ENCODE measurements around the gene MALAT1. TPM values are rescaled to one million over a fixed set of nuclear protein-coding genes. Genes with fewer than 3 reads are reported as not detected.
A peak's percentile ranks its signal among the peaks of the same experiment; 100 is the strongest.

The MALAT1 gene
- total RNA-seq, 1 experiment from 2014 or later = 6,000 TPM

- no peak for ATAC-seq
- peak overlapping the region; percentile 85 for H3K4me2 ChIP-seq (ENCODE audit: low read length)
- H3K9me2 ChIP-seq (ENCODE audit: insufficient read depth) = no peaks in the 10 kb centered on the region
- DNase-seq (ENCODE audit: low read depth, low spot score) = no peak
- peak overlapping the region; percentile 98; the same call in 1 of the 2 replicates for H3K27ac ChIP-seq (ENCODE audit: low read depth, low read length)
- peak overlapping the region; percentile 57 to 79 for H3K4me3 ChIP-seq (replicated peaks in 1 of 2; ENCODE audit: low read depth in 1 of 2, low read length in 2 of 2)
- intact Hi-C loops (cut with micrococcal nuclease) = no loop called here
- H3K79me2 ChIP-seq (ENCODE audit: insufficient read depth, low read length) = peaks cover 91% of the 10 kb centered on the region
- CTCF ChIA-PET = interaction anchor here (0.9 to 1.3 kb wide), 3 partner anchors 10 to 227 kb away, joined by 3 read pairs; no protein-coding TSS in a partner anchor
- RAD21 ChIA-PET (ENCODE audit: low non-redundant PET in 1 of 2, low total read pairs in 2 of 2, uncharacterized antibody in 2 of 2, unreplicated experiment in 2 of 2) = no interaction called here
- TF ChIP-seq POLR2AphosphoS5 (IDR thresholded peaks at IDR 0.05; ENCODE audit: low read depth, low read length) (no peak), EZH2phosphoT487 (IDR thresholded peaks at IDR 0.05; ENCODE audit: borderline replicate concordance) (no peak), SIN3A (IDR thresholded peaks at IDR 0.05; ENCODE audit: low read depth) (no peak), ZNF274 (IDR thresholded peaks at IDR 0.05; ENCODE audit: low read depth, low read length) (no peak), CEBPB (IDR thresholded peaks at IDR 0.05; ENCODE audit: low read depth) (no peak), POLR2A (IDR thresholded peaks at IDR 0.05; ENCODE audit: borderline replicate concordance, extremely low read depth, insufficient read depth, insufficient read length) (no peak), JUND (IDR thresholded peaks at IDR 0.05) (no peak), ZBTB33 (IDR thresholded peaks at IDR 0.05; ENCODE audit: extremely low read depth, insufficient replicate concordance, low read length) (no peak), CTCF (IDR thresholded peaks at IDR 0.05 in 2 of 3, conservative IDR thresholded peaks at IDR 0.05 in 1 of 3; ENCODE audit: borderline replicate concordance in 1 of 3, insufficient read depth in 1 of 3, low read depth in 2 of 3, low read length in 2 of 3) (no peak), ZFX (IDR thresholded peaks at IDR 0.05) (no peak), ATF3 (IDR thresholded peaks at IDR 0.05) (no peak), SRF (IDR thresholded peaks at IDR 0.05; ENCODE audit: low read depth) (no peak), ELF1 (IDR thresholded peaks at IDR 0.05; ENCODE audit: borderline replicate concordance, low read depth) (no peak)
- H2AFZ ChIP-seq (ENCODE audit: low read depth, low read length, poor library complexity, severe bottlenecking) = no peak overlapping the region
- POLR2A ChIA-PET = interaction anchor here (0.6 to 26.7 kb wide), 9 partner anchors 8 to 484 kb away, joined by 3 to 1499 read pairs (median 5); partner anchors contain the start of genes NEAT1 and PCNX3
- H4K20me1 ChIP-seq (ENCODE audit: insufficient read depth) = peaks cover 70% of the 10 kb centered on the region
- H3K9ac ChIP-seq (ENCODE audit: low read length) = peak overlapping the region; percentile 93
- peaks cover 50 to 64% of the 10 kb centered on the region in 2 experiments for H3K36me3 ChIP-seq (ENCODE audit: control insufficient read depth in 1 of 2, insufficient read depth in 2 of 2, low read length in 2 of 2)
- H3K27me3 ChIP-seq (ENCODE audit: insufficient read depth, low read length) = no peaks in the 10 kb centered on the region
- BruUV-seq (replicated peaks) = no TSS peak
- H3K4me1 ChIP-seq (ENCODE audit: control insufficient read depth in 1 of 2, insufficient read depth in 2 of 2, low read length in 2 of 2) = peaks cover 43 to 87% of the 10 kb centered on the region in 2 experiments
- H3K9me3 ChIP-seq (ENCODE audit: control insufficient read depth in 1 of 2, insufficient read depth in 1 of 2, low read depth in 1 of 2, low read length in 2 of 2) = no peaks in the 10 kb centered on the region
Measured at GRCh38 chr11:65502274-65502554, 3.4 kb downstream of the MALAT1 start.

Measured in HCT116 (cell line).